Ascending aorta (tissue), 2 donors: ENCODE data around the gene SGCD. TPM values are rescaled to one million over a fixed set of nuclear protein-coding genes. Genes with fewer than 3 reads are reported as not detected.

Experiments
- DNase-seq, 2 donors: peaks; one replicate each; pipeline ENCODE4 v3.0.0-alpha.2; 2019; ENCODE audit warnings: low spot score in 2 of 2
- H3K27ac ChIP-seq, 2 donors: fragments of 200-600 bp; sonication (generic); one replicate each; pipeline ENCODE4 v1.5.1; 2016 to 2017; ENCODE audit warnings: mild to moderate bottlenecking in 1 of 2
- H3K27me3 ChIP-seq: fragments of 200-600 bp; sonication (generic); one replicate; pipeline ENCODE4 v1.5.1; 2017
- H3K36me3 ChIP-seq, 2 donors: fragments of 200-600 bp; sonication (generic); one replicate each; pipeline ENCODE4 v1.5.1; 2016
- H3K4me1 ChIP-seq, 2 donors: fragments of 200-600 bp; sonication (generic); one replicate each; pipeline ENCODE4 v1.5.1; 2016 to 2017; ENCODE audit warnings: mild to moderate bottlenecking in 1 of 2
- H3K4me3 ChIP-seq, 2 donors: fragments of 200-600 bp; sonication (generic); one replicate each; pipeline ENCODE4 v1.5.1; 2016 to 2017; ENCODE audit warnings: mild to moderate bottlenecking in 1 of 2
- H3K9me3 ChIP-seq, 2 donors: fragments of 200-600 bp; sonication (generic); one replicate each; pipeline ENCODE4 v1.5.1; 2016
- intact Hi-C: fragments of 100-400 bp; cut with DNase I; formaldehyde crosslinking; loops from one replicate; pipeline ENCODE4 v1.15.1; 2023
- total RNA-seq: library from RNA; depleted of rRNA; stranded (reverse); fragments of >200 nt; gene quantifications from one replicate; pipeline ENCODE4 v1.1.0, GENCODE V29; 2016
- TF ChIP-seq, protein P1 (sequence below), 3 experiments: fragments of 200-600 bp in 2 of 3; fragments of 450-650 bp in 1 of 3; sonication (generic) in 2 of 3; IDR thresholded peaks; one replicate each; pipeline ENCODE4 v1.5.1; 2016 to 2019; ENCODE audit warnings: antibody characterized with exemption in 3 of 3, mild to moderate bottlenecking in 1 of 3, moderate library complexity in 1 of 3

The SGCD gene
- total RNA-seq, 1 donor from 2014 or later = 4.0 TPM

DNA sequence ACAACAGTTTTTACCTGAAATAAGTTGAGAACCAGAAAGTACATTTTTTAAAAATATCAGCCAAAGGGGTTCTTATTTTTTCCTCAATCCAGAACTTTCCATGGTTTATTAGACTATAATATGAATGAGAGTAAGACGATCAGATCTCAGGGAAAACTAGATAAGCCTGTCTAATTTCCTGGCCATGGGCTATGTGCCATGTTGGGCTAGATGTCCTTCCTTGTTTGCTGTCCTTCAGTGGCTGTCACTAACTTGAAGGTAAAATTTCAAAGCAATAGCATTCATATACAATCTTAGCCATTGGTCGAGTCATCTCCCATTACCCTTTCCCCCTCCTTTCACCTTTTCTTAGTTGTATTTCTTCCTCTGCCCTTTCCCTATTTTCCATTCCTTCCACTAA is 343.7 kb downstream of the SGCD start:
- DNase-seq = no peak
- Histone ChIP-seq H3K36me3 (no peaks in the 10 kb centered on the region), H3K4me3 (no peak overlapping the region), H3K27ac (no peak overlapping the region), H3K4me1 (no peaks in the 10 kb centered on the region), H3K27me3 (no peaks in the 10 kb centered on the region), H3K9me3 (no peaks in the 10 kb centered on the region)
- intact Hi-C loops = no loop called here
- TF ChIP-seq, protein P1, sequence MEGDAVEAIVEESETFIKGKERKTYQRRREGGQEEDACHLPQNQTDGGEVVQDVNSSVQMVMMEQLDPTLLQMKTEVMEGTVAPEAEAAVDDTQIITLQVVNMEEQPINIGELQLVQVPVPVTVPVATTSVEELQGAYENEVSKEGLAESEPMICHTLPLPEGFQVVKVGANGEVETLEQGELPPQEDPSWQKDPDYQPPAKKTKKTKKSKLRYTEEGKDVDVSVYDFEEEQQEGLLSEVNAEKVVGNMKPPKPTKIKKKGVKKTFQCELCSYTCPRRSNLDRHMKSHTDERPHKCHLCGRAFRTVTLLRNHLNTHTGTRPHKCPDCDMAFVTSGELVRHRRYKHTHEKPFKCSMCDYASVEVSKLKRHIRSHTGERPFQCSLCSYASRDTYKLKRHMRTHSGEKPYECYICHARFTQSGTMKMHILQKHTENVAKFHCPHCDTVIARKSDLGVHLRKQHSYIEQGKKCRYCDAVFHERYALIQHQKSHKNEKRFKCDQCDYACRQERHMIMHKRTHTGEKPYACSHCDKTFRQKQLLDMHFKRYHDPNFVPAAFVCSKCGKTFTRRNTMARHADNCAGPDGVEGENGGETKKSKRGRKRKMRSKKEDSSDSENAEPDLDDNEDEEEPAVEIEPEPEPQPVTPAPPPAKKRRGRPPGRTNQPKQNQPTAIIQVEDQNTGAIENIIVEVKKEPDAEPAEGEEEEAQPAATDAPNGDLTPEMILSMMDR (IDR thresholded peaks at IDR 0.05) = no peak

DNA sequence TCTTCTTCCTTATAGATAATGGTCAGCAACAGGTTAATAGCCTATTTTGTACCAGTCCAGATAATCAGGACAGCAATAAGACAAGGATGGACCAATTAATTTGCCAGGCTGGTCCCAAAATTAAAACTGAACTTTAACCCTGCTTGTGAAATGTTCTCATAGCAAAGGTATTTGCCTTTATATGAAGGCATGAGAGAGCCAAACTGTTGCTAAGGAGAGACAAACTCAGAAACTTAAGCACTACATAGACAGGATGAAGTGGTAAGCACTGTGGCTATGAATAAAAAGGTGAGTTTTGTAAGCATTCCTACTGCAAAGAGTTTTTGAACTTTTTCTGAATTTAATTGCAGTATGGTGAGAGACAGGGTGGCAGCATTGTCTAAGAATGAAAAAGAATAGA is 348.4 kb downstream of the SGCD start:
- intact Hi-C loops = no loop called here
- Histone ChIP-seq H3K36me3 (no peaks in the 10 kb centered on the region), H3K9me3 (no peaks in the 10 kb centered on the region), H3K4me1 (peaks cover 0 to 3% of the 10 kb centered on the region in 2 donors), H3K4me3 (no peak overlapping the region), H3K27me3 (no peaks in the 10 kb centered on the region), H3K27ac (no peak overlapping the region)
- TF ChIP-seq, protein P1 (IDR thresholded peaks at IDR 0.05) = no peak
- no peak for DNase-seq

DNA sequence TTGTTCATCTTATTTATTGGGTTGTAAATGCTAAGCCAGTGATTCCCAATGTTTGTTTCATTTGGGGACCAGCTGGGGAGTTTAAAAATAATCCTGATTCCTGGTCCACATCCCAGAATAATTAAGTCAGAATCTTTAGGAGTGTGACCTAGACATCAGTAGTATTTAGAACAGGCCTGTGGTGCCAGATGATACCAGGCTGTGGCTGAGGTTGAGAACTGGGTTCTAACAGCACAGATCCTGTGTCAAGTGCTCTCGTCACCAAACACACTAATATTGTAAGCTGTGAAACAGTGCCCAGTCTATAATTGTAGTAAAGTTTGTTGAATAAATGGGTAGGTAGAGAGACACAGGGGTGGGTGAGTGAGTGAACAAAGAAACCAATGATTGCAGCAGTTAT is 351.0 kb downstream of the SGCD start:
- Histone ChIP-seq H3K9me3 (no peaks in the 10 kb centered on the region), H3K4me3 (no peak overlapping the region), H3K27me3 (no peaks in the 10 kb centered on the region), H3K4me1 (peaks cover 0 to 3% of the 10 kb centered on the region in 2 donors), H3K36me3 (no peaks in the 10 kb centered on the region), H3K27ac (no peak overlapping the region)
- TF ChIP-seq, protein P1 (IDR thresholded peaks at IDR 0.05) = no peak
- DNase-seq = no peak
- intact Hi-C loops = no loop called here

DNA sequence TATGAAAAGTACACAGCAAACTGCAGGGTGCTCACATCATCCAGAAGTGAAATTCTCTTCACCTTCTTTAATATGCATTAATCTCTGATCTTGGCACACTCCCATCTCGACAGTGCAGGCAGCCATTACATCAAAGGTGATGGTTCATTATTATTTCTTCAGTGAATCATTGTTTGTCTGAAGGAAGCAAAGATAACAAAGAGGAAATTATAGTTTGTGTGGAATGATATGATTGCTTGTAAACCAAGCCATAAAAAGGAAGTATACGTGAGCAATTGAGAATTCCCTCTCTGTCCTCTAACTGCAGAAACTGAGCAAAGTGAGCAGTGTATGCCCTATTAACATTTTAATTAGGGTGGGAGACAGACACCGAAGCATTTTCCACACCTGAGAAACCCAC is 351.5 kb downstream of the SGCD start:
- DNase-seq = no peak
- Histone ChIP-seq H3K4me1 (peaks cover 0 to 3% of the 10 kb centered on the region in 2 donors), H3K27ac (no peak overlapping the region), H3K27me3 (no peaks in the 10 kb centered on the region), H3K36me3 (no peaks in the 10 kb centered on the region), H3K9me3 (no peaks in the 10 kb centered on the region), H3K4me3 (no peak overlapping the region)
- TF ChIP-seq, protein P1 (IDR thresholded peaks at IDR 0.05) = no peak
- intact Hi-C loops = no loop called here

DNA sequence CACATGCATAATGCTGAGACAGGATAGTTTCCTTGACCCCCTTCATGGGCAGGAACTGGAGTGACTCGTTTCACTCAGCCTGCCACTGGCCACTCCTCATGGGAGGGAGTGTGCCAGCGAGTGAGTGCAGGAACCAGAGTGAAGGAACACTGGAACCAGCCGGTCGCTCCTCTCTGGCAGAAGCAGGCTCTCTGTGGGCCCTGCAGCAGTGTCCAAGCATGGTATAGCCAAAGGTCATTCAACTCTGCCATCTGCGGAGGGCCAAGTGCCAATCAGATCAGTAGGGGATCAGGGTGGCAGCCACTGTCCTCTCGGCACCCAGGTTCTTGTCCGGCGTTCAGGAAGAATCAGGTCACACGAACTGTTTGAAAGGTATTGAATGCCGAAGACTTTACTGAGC is 353.9 kb downstream of the SGCD start:
- H3K36me3 ChIP-seq = no peaks in the 10 kb centered on the region
- peaks cover 0 to 3% of the 10 kb centered on the region in 2 donors for H3K4me1 ChIP-seq
- intact Hi-C loops = no loop called here
- no peaks in the 10 kb centered on the region for H3K9me3 ChIP-seq
- TF ChIP-seq, protein P1 (IDR thresholded peaks at IDR 0.05) = no peak
- H3K27ac ChIP-seq = no peak overlapping the region
- H3K4me3 ChIP-seq = no peak overlapping the region
- DNase-seq = no peak
- H3K27me3 ChIP-seq = no peaks in the 10 kb centered on the region

DNA sequence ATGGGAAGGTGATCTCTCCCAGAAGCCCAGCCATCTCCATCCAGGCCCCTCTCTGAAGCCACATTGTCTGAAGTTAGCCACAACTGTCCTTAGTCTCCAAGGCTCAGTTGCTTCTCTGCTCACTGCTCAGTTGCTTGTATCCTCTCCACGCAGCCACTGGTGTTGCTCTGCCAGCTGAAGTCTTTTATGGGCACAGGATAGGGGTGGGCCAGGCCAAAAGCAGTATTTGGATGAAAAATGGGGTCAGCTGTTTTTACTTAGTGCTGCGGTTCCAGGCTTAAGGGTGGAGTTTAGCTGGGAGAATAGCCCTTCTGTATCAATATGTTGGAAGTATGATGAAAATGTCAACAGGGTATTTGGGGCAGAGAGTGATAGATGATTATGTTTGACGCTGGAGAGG is 354.3 kb downstream of the SGCD start:
- H3K27me3 ChIP-seq = no peaks in the 10 kb centered on the region
- no peak overlapping the region for H3K4me3 ChIP-seq
- no peaks in the 10 kb centered on the region for H3K9me3 ChIP-seq
- H3K4me1 ChIP-seq = peaks cover 0 to 3% of the 10 kb centered on the region in 2 donors
- H3K27ac ChIP-seq = no peak overlapping the region
- no peaks in the 10 kb centered on the region for H3K36me3 ChIP-seq
- TF ChIP-seq, protein P1 (IDR thresholded peaks at IDR 0.05) = no peak
- DNase-seq = no peak
- intact Hi-C loops = no loop called here
